Right lobe of liver (tissue), 4 donors: Measurements from ENCODE around the gene CCL4.

Experiments used
- CTCF ChIP-seq, 4 donors: fragments of 200-600 bp in 3 of 4; fragments of 450-650 bp in 1 of 4; IDR thresholded peaks; one replicate each; pipeline versions ENCODE4 v1.5.1 to v1.8.0; 2016 to 2022; ENCODE audit warnings: antibody characterized with exemption in 4 of 4, mild to moderate bottlenecking in 2 of 4
- POLR2A ChIP-seq: fragments of 450-650 bp; IDR thresholded peaks from one replicate; pipeline ENCODE4 v1.6.1; 2017; ENCODE audit warnings: antibody characterized with exemption, mild to moderate bottlenecking
- donor health status: DM: no; HTN: no; CAD: no.
- donor health status: DM: no; HTN: no; CAD: no.
- donor health status: DM: no; HTN: yes; CAD: no.

GRCh38 chr17:36107660-36108059 lies 4.0 kb downstream of the CCL4 start:
- TF ChIP-seq CTCF (IDR thresholded peaks at IDR 0.05) (no peak), POLR2A (no peak)
